ENCODE measurements around the gene SOCS4. TPM values are rescaled to one million over a fixed set of nuclear protein-coding genes. Genes with fewer than 3 reads are reported as not detected.
A peak's percentile ranks its signal among the peaks of the same experiment; 100 is the strongest.

SOCS4 gene
- total and polyA plus RNA-seq, 2 experiments from 2014 or later, result 17.7 to 24.9 TPM

DNA sequence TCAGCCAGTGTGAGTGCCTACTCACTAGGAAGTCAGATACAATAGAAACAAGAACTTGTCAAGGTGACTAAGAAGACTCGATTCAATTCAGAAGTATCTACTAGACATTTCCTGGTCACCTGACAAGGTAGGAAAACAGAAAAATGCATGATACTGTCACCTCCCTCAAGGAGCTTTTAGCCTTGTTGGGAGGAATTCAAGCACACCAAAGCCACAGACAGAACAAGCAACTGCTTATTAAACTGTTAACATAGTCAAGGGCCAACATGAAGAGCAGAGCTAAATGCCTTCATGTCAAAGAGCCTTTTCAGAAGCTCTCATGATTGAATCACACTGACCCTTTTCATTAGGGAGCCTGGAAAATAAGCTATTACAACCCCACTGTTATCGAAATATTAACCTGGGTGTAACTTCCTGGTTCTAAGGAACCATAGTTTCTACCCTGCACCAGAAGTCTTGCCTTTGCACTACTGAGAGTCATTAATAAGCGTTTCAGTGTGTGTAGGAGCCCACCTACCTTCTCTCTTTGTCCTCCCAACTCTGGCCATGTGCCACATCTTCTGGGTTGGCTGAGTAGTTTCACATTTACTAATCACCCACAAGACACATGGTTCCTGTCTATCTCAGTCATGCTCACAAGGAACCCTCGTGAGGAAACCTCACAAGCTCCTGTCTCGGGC, 71.0 kb downstream of the SOCS4 start:
- H3K27ac Mint-ChIP-seq, result no peak overlapping the region
- Histone ChIP-seq H3K27ac (ENCODE audit: low read depth) (no peak overlapping the region), H3K27me3 (ENCODE audit: insufficient read depth) (no peaks in the 10 kb centered on the region), H3K4me2 (no peak overlapping the region), H3K4me3 (no peak overlapping the region), H3K79me2 (replicated peaks; ENCODE audit: insufficient read depth) (no peaks in the 10 kb centered on the region), H3K9me2 (ENCODE audit: insufficient read depth) (no peaks in the 10 kb centered on the region), H3K4me1 (ENCODE audit: insufficient read depth) (peaks cover 7% of the 10 kb centered on the region; the same call in 1 of the 2 replicates), H4K20me1 (replicated peaks; ENCODE audit: insufficient read depth) (no peaks in the 10 kb centered on the region), H3F3A (replicated peaks; ENCODE audit: low read depth) (no peaks in the 10 kb centered on the region), H3K36me3 (ENCODE audit: insufficient read depth) (no peaks in the 10 kb centered on the region), H2AFZ (0 out of 2 replicates have a peak overlapping the region, but pooled peaks have one; percentile 8)
- H3K4me3 Mint-ChIP-seq, result no peak overlapping the region
- no peak for DNase-seq (ENCODE audit: low spot score)
- ATAC-seq, result no peak
- no peaks in the 10 kb centered on the region for H3K27me3 Mint-ChIP-seq (ENCODE audit: insufficient read depth, low read depth, poor library complexity)
- no peaks in the 10 kb centered on the region for H3K36me3 Mint-ChIP-seq (ENCODE audit: low read depth)
- peaks cover 18% of the 10 kb centered on the region for H3K4me1 Mint-ChIP-seq
- no peaks in the 10 kb centered on the region for H3K9me3 Mint-ChIP-seq
- TF ChIP-seq JUNB (IDR thresholded peaks at IDR 0.05; ENCODE audit: unreplicated experiment) (no peak), POLR2AphosphoS5 (IDR thresholded peaks at IDR 0.05; ENCODE audit: low read depth) (no peak), ZNF331 (CRISPR knock-in tag; IDR thresholded peaks at IDR 0.05; ENCODE audit: low read depth) (no peak), NANOG (IDR thresholded peaks at IDR 0.05; ENCODE audit: borderline replicate concordance) (no peak), CREB1 (CRISPR knock-in tag; IDR thresholded peaks at IDR 0.05; ENCODE audit: low read depth) (no peak), ZNF114 (CRISPR knock-in tag; IDR thresholded peaks at IDR 0.05) (no peak), EZH2phosphoT487 (IDR thresholded peaks at IDR 0.05; ENCODE audit: unreplicated experiment) (no peak), EZH2 (IDR thresholded peaks at IDR 0.05; ENCODE audit: low read depth, unreplicated experiment) (no peak), STAT1 (IDR thresholded peaks at IDR 0.05; ENCODE audit: unreplicated experiment) (no peak)
- TF ChIP-seq, protein P1, sequence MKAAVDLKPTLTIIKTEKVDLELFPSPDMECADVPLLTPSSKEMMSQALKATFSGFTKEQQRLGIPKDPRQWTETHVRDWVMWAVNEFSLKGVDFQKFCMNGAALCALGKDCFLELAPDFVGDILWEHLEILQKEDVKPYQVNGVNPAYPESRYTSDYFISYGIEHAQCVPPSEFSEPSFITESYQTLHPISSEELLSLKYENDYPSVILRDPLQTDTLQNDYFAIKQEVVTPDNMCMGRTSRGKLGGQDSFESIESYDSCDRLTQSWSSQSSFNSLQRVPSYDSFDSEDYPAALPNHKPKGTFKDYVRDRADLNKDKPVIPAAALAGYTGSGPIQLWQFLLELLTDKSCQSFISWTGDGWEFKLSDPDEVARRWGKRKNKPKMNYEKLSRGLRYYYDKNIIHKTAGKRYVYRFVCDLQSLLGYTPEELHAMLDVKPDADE (IDR thresholded peaks at IDR 0.05), result no peak
- TF ChIP-seq, protein P2, sequence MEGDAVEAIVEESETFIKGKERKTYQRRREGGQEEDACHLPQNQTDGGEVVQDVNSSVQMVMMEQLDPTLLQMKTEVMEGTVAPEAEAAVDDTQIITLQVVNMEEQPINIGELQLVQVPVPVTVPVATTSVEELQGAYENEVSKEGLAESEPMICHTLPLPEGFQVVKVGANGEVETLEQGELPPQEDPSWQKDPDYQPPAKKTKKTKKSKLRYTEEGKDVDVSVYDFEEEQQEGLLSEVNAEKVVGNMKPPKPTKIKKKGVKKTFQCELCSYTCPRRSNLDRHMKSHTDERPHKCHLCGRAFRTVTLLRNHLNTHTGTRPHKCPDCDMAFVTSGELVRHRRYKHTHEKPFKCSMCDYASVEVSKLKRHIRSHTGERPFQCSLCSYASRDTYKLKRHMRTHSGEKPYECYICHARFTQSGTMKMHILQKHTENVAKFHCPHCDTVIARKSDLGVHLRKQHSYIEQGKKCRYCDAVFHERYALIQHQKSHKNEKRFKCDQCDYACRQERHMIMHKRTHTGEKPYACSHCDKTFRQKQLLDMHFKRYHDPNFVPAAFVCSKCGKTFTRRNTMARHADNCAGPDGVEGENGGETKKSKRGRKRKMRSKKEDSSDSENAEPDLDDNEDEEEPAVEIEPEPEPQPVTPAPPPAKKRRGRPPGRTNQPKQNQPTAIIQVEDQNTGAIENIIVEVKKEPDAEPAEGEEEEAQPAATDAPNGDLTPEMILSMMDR (conservative IDR thresholded peaks at IDR 0.05; ENCODE audit: low read depth in 2 of 2), result no peak
- TF ChIP-seq, protein P3, sequence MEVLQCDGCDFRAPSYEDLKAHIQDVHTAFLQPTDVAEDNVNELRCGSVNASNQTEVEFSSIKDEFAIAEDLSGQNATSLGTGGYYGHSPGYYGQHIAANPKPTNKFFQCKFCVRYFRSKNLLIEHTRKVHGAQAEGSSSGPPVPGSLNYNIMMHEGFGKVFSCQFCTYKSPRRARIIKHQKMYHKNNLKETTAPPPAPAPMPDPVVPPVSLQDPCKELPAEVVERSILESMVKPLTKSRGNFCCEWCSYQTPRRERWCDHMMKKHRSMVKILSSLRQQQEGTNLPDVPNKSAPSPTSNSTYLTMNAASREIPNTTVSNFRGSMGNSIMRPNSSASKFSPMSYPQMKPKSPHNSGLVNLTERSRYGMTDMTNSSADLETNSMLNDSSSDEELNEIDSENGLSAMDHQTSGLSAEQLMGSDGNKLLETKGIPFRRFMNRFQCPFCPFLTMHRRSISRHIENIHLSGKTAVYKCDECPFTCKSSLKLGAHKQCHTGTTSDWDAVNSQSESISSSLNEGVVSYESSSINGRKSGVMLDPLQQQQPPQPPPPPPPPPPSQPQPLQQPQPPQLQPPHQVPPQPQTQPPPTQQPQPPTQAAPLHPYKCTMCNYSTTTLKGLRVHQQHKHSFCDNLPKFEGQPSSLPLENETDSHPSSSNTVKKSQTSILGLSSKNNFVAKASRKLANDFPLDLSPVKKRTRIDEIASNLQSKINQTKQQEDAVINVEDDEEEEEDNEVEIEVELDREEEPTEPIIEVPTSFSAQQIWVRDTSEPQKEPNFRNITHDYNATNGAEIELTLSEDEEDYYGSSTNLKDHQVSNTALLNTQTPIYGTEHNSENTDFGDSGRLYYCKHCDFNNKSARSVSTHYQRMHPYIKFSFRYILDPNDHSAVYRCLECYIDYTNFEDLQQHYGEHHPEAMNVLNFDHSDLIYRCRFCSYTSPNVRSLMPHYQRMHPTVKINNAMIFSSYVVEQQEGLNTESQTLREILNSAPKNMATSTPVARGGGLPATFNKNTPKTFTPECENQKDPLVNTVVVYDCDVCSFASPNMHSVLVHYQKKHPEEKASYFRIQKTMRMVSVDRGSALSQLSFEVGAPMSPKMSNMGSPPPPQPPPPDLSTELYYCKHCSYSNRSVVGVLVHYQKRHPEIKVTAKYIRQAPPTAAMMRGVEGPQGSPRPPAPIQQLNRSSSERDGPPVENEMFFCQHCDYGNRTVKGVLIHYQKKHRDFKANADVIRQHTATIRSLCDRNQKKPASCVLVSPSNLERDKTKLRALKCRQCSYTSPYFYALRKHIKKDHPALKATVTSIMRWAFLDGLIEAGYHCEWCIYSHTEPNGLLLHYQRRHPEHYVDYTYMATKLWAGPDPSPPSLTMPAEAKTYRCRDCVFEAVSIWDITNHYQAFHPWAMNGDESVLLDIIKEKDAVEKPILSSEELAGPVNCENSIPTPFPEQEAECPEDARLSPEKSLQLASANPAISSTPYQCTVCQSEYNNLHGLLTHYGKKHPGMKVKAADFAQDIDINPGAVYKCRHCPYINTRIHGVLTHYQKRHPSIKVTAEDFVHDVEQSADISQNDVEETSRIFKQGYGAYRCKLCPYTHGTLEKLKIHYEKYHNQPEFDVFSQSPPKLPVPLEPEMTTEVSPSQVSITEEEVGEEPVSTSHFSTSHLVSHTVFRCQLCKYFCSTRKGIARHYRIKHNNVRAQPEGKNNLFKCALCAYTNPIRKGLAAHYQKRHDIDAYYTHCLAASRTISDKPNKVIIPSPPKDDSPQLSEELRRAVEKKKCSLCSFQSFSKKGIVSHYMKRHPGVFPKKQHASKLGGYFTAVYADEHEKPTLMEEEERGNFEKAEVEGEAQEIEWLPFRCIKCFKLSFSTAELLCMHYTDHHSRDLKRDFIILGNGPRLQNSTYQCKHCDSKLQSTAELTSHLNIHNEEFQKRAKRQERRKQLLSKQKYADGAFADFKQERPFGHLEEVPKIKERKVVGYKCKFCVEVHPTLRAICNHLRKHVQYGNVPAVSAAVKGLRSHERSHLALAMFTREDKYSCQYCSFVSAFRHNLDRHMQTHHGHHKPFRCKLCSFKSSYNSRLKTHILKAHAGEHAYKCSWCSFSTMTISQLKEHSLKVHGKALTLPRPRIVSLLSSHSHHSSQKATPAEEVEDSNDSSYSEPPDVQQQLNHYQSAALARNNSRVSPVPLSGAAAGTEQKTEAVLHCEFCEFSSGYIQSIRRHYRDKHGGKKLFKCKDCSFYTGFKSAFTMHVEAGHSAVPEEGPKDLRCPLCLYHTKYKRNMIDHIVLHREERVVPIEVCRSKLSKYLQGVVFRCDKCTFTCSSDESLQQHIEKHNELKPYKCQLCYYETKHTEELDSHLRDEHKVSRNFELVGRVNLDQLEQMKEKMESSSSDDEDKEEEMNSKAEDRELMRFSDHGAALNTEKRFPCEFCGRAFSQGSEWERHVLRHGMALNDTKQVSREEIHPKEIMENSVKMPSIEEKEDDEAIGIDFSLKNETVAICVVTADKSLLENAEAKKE (CRISPR knock-in tag; IDR thresholded peaks at IDR 0.05), result no peak
- TF ChIP-seq, protein P4, sequence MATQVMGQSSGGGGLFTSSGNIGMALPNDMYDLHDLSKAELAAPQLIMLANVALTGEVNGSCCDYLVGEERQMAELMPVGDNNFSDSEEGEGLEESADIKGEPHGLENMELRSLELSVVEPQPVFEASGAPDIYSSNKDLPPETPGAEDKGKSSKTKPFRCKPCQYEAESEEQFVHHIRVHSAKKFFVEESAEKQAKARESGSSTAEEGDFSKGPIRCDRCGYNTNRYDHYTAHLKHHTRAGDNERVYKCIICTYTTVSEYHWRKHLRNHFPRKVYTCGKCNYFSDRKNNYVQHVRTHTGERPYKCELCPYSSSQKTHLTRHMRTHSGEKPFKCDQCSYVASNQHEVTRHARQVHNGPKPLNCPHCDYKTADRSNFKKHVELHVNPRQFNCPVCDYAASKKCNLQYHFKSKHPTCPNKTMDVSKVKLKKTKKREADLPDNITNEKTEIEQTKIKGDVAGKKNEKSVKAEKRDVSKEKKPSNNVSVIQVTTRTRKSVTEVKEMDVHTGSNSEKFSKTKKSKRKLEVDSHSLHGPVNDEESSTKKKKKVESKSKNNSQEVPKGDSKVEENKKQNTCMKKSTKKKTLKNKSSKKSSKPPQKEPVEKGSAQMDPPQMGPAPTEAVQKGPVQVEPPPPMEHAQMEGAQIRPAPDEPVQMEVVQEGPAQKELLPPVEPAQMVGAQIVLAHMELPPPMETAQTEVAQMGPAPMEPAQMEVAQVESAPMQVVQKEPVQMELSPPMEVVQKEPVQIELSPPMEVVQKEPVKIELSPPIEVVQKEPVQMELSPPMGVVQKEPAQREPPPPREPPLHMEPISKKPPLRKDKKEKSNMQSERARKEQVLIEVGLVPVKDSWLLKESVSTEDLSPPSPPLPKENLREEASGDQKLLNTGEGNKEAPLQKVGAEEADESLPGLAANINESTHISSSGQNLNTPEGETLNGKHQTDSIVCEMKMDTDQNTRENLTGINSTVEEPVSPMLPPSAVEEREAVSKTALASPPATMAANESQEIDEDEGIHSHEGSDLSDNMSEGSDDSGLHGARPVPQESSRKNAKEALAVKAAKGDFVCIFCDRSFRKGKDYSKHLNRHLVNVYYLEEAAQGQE (IDR thresholded peaks at IDR 0.05; ENCODE audit: unreplicated experiment), result no peak

Data from GM23338 (cell line).